GM18867 (cell line): Measurements from ENCODE around the gene CACNA2D1.

Experiments
- ATAC-seq: cut with Tn5 transposase; IDR thresholded peaks from one replicate; pipeline ENCODE4 v1.9.1; 2021; ENCODE audit warnings: mild to moderate bottlenecking, moderate library complexity; ENCODE audit not compliant: unreplicated experiment

Gene CACNA2D1

DNA sequence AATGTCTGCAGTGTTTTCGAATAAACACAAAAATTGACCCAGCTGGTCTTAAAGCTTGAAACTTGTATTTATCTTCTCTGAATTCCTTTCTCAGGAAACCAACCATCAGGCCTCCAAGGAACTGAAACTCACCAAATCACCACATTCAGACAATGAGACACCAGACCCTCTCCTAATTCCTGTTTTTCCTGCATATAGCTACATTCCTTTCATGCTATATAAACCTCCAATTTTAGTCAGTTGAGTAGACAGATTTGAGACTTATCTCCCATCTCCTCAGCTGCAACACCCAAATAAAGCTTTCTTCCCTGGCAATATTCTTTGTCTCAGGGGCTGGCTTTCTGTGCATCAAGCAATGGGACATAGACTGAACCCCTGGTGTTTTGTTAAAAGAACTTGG is 317.0 kb downstream of the CACNA2D1 start:
- ATAC-seq = no peak

DNA sequence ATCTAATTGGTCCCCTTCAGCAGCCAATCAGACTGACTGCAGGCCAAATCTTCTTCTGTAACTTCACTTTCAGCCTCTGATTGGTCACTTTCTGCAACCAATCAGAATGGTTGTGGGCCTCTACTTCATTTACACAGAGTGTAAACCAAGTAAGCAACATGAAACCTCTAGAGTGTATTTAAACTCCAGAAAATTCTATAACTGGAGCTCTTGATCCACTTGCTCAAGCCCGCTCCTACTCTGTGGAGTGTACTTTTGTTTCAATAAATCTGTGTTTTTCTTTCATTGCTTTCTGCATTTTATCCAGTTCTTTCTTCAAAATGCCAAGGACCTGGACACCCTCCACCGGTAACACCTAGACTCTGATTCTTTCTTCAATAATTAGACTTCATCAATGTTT is 319.1 kb downstream of the CACNA2D1 start:
- ATAC-seq = no peak

DNA sequence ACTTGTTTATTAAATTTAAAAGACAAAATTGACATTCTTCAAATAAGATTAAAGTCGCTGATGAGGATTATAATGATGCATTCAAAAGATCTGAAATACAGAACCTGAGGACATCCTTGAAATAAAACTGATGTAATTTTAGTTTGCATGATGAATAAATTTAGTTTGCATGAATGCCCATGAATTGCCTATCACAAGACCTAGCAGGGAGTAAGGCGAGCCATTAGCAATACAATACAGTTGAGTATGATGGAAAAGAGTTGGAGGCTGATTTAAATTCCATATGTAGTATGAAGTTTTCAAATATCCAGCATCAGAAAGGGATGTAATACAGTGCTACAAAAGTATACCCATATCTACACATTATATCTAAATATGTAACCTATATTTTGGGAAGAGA is 321.3 kb downstream of the CACNA2D1 start:
- no peak for ATAC-seq

- no peak for ATAC-seq
These were observed 329.3 kb downstream of the CACNA2D1 start for GRCh38 chr7:82114237-82114636.

- ATAC-seq = no peak
These were observed 333.3 kb downstream of the CACNA2D1 start for GRCh38 chr7:82110146-82110840.

- ATAC-seq = no peak
These were observed 334.3 kb downstream of the CACNA2D1 start for GRCh38 chr7:82109288-82109687.

DNA sequence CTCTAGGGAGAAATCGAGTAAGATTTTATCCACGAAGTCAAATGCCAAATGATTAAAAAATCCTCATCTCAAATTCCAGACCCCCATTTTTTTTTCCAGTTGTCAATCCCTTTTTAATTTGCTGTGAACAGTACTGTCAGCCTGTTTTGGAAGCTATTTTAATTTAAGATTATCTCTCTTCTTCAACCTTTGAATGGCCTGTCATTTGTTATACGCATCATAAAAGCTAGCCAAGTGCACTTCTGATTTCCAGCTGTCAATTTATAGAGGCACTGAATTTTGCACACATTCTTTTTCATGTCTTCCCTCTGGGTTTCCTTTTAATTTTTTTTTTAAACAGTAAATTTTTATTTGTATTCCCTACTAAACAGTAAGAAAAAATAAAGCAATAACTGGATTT is 337.4 kb downstream of the CACNA2D1 start:
- ATAC-seq = no peak

DNA sequence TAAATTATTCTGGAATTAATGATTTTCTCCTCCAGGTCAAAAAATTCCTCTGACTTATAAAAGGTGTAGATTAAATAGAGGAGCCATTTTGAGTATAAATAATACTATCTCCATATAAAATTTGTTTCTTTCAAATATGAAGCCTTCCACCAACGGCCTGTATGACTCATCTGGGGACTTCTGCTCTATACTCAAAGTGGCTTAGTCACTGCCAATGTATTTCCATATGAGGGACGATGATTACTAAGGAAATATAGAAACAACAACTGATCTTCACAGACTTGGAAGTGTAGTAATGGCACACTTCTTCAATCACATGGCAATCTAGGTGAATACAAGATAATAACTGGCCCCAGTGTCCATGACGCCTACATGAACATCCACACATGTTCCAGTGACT is 338.1 kb downstream of the CACNA2D1 start:
- ATAC-seq = no peak

DNA sequence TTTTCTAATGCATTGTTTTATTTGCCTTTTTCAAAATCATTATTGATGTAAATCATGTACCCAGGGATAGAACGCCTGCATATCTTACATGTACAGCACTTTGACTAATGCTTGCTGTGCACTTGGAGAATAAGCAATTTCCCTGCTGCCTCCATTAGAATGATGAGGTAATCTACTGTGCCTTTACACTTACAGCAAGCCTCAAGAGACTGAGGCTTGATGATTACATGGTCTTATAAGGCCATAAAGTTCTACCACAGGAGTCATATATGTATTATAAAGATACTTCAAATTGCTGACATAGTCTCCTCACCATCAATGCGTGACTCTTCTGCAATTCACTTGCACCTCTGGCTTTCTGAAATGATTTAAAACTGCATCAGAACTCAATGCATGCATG is 345.2 kb downstream of the CACNA2D1 start:
- no peak for ATAC-seq

GRCh38 chr7:82091126-82091684 is 352.4 kb downstream of the CACNA2D1 start:
- ATAC-seq = no peak

GRCh38 chr7:82087099-82087498 is 356.5 kb downstream of the CACNA2D1 start:
- ATAC-seq = no peak

DNA sequence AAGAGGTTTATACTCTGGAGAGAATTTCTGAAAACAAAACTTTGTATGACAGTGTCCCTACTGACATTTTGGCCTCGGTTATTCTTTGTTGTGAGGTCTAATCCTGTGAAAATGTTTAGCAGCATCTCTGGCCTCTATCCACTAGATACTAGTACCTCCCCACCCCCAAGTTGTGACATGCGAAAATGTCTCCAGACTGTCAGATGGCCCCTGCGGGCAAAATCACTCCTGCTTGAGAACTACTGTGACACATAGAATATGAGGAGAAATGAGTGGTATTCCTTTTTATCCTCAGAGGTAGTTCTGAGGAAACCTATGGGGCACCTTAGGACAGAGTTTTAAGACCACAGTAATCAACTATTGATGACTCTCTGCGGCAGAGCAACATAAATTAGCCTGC is 358.5 kb downstream of the CACNA2D1 start:
- ATAC-seq = no peak

- no peak for ATAC-seq
These were observed 361.8 kb downstream of the CACNA2D1 start for GRCh38 chr7:82081644-82082224.

- ATAC-seq = peak; percentile 55
These were observed 363.2 kb downstream of the CACNA2D1 start for GRCh38 chr7:82080254-82080927.

GRCh38 chr7:82079527-82079926 is 364.1 kb downstream of the CACNA2D1 start:
- no peak for ATAC-seq

GRCh38 chr7:82078807-82079206 is 364.8 kb downstream of the CACNA2D1 start:
- peak; percentile 50 for ATAC-seq

DNA sequence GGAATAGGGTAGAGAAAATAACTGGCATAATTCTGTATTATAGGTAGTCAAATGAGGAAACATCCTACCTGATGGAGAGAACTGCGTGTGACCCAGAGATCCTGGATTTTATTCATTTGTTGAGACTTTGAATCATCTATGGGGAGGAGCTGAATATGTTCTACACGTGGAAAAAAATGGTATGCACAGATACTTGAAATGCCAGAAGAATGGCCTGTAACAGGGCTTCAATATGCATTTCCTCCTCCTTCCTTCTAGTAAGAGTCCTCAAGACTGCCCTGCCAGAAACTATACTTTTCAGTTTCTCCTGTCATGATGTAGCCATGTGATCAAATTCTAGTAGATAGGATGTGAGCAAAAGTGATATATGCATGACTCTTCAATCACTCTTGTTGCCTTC is 372.1 kb downstream of the CACNA2D1 start:
- ATAC-seq = no peak

DNA sequence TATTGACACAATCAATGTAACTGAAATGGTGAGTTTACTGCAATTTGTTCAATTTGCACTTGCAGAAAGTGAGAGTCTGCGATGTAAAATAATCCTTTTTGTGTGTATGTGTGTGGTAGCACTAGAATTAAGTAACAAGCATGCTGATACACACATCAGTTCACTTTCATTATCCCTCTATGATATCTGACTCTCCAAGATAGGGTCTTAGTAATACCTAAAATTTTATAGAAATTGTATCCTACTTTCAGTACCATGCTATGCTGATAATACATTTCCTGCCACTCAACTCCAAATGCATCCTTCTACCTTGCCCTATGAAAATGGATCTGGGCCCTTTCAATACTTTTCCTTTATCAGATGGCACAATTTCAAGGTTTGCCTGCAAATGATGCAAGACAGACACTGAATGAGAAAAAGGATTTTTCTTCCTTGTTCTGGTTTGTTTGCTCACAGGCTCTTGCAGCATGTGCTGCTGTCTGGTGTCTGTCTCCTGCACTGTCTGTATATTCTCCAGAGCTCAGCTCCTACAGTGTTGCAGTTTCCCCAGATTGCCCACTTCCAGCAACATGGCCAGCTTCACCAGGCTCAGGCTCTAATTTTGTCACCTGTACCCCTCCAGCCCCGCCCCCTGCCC is 375.8 kb downstream of the CACNA2D1 start:
- no peak for ATAC-seq

- no peak for ATAC-seq
These were observed 386.1 kb downstream of the CACNA2D1 start for GRCh38 chr7:82057476-82057875.

DNA sequence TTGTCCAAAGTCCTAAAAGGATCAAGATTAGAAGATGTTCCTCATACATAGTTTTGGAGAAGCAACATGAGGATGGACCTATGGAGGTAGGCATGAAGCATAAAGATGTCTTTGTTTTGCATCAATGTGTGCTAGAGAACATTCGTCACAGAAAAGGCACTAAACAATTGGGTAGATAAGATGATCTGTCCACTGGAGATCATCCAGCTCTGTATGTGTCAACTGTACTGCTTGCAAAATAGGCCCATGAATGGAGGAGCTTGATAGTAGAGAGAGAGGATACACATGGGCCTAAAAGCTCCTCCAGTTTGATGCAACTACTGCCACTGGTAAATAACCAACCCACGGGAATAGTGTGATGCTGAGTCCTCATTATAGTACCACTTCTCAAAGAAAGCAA is 387.3 kb downstream of the CACNA2D1 start:
- ATAC-seq = no peak

- ATAC-seq = no peak
These were observed 389.0 kb downstream of the CACNA2D1 start for GRCh38 chr7:82054544-82054943.
